ENCODE results near the gene USP48.
"Not testable (repeated sequence)": the region's sequence is repeated elsewhere in the genome, so short reads cannot be mapped to it uniquely, and the experiment has no call there.

The USP48 gene

DNA sequence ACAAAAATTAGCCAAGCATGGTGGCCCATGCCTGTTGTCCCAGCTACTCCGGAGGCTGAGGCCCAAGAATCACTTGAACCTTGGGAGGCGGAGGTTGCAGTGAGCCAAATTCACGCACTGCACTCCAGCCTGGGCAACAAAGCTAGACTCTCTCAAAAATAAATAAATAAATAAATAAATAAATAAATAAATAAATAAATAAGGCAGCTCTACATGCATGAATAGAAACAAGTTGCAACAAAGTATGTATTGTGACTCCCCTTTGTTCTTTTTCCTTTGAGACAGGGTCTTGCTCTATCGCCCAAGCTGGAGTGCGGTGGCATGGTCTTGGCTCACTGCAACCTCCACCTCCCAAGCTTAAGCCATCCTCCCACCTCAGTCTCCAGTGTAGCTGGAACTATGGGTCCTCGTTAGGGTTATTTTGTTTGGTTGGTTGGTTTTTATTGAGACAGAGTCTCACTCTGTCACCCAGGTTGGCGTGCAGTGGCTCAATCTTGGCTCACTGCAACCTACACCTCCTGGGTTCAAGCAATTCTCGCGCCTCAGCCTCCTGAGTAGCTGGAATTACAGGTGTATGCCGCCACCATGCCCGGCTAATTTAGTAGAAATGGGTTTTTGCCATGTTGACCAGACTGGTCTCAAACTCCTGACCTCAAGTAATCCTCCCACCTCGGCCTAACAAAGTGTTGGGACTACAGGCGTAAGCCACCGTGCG is 8.0 kb downstream of the USP48 start:
- peak; percentile 30 for DNase-seq (ENCODE audit: low spot score)

DNA sequence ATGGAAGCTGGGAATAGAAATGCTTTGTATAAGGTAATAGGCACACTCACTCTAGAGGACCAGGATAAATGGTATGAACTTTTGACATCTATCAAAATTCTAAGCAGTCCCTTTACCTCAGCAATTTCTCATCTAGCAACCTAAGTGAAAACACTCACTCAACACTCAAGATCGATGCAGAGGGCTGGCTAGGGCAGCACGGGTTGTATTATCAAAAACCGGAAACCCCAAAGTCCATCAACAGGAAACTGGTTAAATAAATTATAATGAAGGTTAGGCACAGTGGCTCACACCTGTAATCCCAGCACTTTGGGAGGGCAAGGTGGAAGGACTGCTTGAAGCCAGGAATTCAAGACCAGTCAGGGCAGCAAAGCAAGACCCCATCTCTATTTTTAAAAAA is 9.4 kb downstream of the USP48 start:
- no peak for DNase-seq (ENCODE audit: low spot score)

DNA sequence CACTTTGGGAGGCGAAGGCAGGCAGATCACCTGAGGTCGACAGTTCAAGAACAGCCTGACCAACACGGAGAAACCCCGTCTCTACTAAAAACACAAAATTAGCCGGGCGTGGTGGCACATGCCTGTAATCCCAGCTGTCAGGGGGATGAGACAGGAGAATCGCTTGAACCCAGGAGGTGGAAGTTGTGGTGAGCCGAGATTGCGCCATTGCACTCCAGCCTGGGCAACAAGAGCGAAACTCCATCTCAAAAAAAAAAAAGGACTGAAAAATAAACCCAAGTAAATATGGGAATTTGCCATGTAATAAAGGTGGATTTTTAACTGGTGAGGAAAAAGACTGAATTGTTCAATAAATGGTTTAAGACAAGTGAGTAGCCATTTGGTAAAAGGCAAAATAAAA is 11.3 kb downstream of the USP48 start:
- DNase-seq (ENCODE audit: low spot score), result not testable (repeated sequence)

DNA sequence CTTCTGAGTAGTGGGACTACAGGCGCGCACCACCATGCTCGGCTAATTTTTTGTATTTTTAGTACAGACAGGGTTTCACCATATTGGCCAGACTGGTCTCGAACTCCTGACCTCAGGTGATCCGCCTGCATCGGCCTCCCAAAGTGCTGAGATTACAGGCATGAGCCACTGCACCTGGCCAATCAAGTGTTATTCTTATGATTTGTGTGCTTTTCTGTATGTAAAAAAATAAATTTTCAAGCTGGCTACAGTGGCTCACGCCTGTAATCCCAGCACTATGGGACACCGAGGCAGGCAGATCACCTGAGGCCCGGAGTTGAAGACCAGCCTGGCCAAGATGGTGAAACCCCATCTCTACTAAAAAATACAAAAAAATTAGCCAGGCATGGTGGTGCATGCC is 12.3 kb downstream of the USP48 start:
- DNase-seq (ENCODE audit: low spot score), result not testable (repeated sequence)

DNA sequence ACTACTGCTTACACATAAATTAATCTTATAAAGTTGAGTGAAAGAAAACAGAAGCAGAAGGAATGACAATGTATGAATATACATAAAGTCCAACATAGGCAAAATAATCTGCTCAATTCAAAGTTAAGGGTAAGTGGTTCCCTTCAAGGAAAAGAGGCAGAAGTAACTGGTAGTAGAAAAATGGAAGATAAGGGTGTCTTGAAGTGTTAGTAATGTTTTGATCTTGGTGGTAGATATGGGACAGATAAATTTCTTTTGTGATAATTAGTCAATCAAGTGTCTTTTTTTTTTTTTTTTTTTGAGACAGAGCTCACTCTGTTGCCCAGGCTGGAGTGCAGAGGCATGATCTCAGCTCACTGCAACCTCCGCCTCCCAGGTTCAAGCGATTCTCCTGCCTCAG is 12.7 kb downstream of the USP48 start:
- no peak for DNase-seq (ENCODE audit: low spot score)

DNA sequence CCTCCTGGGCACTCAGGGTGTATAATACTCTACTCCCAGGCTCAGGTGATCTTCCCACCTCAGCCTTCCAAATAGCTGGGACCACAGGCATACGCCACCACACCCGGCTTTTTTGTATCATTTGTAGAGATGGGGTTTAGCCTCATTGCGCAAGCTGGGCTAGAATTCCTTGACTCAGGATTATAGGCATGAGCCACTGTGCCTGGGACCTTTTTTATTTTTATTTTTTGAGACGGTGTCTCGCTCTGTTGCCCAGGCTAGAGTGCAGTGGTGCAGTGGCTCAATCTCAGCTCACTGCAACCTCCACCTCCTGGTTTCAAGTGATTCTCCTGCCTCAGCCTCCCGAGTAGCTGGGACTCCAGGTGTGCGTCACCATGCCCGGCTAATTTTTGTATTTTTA is 15.8 kb downstream of the USP48 start:
- DNase-seq (ENCODE audit: low spot score), result not testable (repeated sequence)

DNA sequence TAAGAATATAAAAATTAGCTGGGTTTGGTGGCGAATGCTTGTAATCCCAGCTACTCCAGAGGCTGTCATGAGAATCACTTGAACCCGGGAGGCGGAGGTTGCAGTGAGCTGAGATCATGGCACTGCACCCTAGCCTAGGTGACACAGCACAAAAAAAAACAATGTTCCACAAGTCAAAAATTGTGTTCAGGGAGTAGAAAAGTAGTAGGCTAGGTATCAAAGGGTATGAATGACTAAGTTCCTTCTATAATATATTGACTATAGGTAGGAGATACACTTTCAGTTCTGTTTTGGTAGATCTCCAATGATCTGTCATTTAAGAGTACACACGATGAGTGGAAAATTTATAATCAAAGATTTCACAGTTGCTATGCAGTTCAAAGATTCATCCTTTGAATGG is 16.7 kb downstream of the USP48 start:
- no peak for DNase-seq (ENCODE audit: low spot score)

DNA sequence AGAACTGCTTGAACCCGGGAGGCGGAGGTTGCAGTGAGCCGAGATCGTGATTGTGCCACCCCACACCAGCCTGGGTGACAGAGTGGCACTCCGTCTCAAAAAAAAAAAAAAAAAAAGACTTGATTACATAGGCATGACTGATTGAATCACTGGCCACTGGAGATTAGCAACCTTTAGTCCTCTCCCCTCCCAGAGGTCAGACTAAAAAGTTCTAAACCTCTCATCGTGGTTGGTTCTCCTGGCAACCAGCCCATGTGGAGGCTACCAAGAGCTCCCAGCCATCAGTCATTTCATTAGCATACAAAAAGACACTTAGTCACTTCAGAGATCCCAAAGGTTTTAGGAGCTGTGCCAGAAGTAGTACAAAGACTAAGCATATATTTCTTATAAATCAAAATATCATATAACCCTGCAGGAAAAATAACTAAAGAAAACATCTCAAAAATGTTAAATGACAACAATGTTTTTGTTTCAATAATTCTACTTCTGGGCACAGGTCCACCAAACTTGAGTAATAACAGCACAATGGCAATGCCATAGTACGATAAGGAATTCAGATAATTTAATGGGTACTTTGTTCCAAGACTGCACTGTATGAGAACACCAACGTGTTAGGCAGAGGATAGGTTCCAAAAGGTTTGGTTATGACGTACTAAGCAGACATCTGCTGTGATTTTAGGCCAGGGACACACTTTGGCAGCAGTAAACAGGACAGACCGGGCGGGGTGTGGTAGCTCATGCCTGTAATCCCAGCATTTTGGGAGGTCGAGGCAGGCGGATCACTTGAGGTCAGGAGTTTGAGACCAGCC is 18.1 kb downstream of the USP48 start:
- peak; percentile 94 for DNase-seq (ENCODE audit: low spot score)

DNA sequence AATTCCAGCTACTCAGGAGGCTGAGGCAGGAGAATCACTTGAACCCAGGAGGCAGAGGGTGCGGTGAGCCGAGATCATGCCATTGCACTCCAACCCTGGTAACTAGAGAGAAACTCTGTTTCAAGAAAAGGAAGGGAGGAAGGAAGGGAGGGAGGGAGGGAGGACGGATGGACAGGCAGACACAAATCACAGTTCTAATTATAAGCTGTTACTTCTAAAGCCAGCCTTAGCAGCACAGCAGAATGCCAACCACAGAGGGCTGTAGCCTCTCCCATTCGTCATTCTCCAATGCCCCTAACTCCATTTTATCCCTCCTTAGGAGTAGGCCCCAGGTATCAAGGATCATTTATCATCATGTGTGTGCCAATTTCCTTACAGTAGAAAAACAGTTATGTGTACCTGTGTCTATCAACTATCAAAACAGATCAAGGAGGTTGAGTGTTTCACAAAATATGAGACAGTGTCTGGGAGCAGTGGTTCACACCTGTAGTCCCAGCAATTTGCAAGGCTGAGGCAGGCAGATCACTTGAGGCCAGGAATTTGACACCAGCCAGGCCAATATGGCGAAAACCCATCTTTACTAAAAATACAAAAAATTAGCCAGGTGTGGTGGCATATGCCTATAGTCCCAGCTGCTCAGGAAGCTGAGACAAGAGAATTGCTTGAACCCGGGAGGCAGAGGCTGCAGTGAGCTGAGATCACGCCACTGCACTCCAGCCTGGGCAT is 19.1 kb downstream of the USP48 start:
- DNase-seq (ENCODE audit: low spot score), result no peak

DNA sequence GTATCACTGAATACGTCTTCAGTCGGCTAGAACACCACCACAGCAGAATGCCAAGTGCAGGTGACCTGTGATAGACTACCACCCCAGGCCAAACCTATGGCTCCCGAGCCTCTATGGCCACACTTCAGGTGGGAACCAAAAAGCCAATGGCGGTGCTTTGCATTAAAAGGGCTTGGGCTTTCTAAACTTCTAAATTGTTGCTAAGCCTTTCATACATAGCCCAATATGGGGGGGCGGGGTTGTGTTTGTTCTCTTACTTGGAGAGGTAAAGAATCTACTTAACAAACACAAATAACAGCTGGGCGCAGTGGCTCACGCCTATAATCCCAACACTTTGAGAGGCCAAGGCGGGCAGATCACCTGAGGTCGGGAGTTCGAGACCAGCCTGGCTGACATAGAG is 19.7 kb downstream of the USP48 start:
- no peak for DNase-seq (ENCODE audit: low spot score)

DNA sequence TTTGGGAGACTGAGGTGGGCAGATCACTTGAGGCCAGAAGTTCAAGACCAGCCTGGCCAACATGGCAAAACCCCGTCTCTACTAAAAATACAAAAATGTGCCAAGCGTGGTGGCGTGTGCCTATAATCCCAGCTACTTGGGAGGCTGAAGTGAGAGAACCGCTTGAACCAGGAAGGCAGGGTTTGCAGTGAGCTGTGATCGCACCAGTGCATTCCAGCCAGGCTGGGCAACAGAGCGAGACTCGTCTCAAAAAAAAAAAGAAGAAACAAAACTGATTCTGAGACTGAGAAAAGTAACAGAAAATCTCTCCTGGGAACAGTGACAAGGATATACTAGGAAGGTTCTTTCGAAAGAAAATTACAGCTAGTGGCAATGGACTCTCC is 20.9 kb downstream of the USP48 start:
- DNase-seq (ENCODE audit: low spot score), result no peak

DNA sequence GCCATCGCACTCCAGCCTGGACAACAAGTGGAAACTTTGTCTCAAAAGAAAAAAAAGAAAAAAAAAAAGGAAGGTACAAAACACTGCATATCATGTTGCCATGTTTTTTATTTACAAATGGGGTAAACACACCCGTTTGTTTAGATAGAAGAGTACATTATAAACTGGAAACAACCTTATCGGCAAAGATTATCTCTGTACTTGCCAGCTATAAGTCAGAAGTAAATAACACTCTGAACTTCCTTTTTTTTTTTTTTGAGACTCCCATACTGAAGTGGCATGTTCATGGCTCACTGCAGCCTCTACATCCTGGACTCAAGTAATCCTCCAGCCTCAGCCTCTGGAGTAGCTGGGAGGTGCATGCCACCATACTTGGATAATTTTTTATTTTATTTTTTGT is 21.9 kb downstream of the USP48 start:
- no peak for DNase-seq (ENCODE audit: low spot score)

DNA sequence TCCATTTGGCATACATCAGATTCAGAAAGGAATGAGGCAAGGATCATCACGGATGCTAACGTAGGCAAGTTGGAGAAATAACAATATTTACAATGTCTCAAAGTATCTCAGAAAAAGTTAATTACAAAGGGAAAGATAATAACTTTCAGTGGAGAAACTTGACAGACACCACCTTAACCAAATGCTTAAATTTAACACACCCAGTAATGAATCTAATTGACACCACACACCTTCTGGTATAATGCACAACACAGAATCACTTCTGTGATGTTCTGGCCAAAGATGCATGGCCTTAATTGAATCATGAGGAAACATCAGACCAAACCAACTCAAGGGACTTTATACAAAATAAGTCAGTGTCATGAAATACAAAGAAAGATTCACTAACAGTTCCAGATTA is 23.1 kb downstream of the USP48 start:
- no peak for DNase-seq (ENCODE audit: low spot score)

DNA sequence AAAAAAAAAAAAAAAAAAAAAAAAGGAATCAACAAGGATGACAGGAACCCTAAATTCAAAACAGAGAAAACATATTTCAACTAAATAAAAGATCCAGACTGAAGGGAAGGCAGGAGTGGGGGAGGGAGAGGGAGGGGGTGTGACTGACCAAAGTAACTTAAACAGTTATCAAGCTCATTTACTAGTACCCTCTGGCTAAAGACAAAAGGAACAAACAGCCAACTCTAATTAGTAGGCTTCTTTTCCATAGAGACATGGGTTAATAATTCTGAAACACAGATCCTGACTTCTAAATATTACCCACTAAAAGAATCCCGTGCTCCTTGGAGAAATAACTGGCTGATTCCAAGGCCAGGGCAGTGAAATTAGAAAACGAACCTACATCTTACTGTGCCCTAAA is 23.8 kb downstream of the USP48 start:
- no peak for DNase-seq (ENCODE audit: low spot score)

DNA sequence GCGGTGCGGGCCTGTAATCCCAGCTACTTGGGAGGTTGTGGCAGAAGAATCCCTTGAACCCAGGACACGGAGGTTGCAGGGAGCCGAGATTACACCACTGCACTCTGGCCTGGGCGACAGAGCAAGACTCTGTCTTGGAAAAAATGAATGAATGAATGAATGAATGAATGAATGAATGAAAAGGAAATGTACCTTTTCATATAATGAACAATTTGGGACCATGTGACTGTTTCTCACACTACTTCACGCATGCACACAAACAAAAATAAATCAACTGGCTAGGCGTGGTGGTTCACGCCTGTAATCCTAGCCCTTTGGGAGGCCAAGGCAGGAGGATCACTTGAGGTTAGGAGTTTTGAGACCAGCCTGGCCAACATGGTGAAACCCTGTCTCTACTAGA is 24.3 kb downstream of the USP48 start:
- DNase-seq (ENCODE audit: low spot score), result no peak

DNA sequence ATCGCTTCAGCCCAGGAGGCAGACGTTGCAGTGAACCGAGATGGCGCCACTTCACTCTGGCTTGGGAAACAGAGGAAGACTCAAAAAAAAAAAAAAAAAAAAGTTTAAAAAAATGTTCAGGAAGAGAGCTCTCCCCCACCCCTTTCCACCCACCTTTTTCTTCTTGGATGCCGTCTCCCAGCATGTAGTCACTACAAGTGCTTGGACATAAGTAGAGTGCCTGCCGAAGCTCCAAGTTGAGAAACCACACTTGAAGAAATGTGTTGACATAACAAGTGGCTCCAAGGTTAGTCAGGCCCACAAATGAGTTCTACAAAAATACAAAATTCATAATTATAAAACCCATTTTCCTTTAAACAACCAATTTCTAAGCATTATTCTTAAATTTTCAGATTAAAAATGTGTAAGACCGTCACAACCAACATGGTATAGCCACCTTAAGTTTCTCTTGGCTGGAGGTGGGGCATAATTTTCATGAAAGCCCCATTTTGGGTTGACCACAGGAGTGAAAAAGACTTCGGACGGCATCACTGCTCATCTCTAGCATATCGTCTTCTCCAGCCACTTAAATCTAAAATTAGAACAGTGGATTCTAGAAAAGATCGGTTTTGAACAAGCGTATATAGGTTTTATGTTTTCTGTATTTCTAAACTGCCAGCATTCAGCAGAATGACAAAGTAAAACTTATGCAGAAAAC is 26.4 kb downstream of the USP48 start:
- DNase-seq (ENCODE audit: low spot score), result no peak

DNA sequence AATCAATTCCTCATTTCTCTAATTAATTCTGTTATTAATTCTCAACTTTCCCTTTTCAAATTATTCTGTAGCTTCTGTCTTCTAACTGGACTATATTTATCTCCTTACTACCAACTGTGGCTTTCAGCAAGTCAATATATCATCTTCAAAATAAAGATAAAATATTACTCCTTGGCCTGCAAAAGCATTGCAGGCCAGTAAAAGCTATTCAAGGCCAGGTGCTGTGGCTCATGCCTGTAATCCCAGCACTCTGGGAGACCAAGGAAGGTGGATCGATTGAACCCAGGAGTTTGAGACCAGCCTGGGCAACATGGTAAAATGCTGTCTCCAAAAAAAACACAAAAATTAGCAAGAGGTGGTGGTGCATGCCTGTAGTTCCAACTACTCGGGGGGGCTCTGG is 27.9 kb downstream of the USP48 start:
- DNase-seq (ENCODE audit: low spot score), result no peak

DNA sequence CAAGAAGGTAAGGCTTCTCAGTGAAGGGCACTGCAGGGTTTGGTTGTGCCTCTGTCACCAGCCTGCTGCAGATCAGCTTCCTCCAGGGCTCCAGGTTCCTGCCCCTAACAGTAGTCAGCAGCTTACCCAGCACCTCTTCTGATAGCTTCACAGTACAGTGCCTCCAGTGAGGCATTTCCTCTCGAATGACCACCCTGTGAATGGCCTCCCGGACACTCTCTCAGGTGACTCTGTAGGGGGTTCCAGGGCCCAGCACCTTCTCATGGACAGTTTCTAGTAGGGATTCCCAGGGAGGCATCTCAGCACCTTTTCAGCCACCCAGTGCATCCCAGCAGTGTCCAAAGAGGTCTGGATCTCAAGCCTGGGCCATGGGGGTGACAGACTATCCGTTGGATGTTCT is 28.4 kb downstream of the USP48 start:
- DNase-seq (ENCODE audit: low spot score), result peak; percentile 56

DNA sequence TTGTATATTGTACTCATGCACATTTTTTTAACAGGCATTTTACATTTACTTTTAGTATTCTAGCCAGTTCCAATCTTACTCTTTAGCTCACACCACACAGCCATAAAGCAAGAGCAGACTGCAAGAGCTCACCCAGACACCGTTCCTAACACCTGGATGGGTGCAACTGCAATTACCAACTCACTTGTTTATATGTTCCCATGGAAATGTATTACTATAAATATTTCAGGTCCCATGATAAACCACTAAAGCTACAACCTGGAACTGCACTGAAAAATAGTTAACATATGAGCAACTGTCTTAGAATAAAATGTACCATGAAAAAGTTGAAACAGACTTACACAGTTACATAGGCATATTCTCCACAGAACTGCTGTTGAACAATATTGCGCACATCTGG is 30.8 kb downstream of the USP48 start:
- no peak for DNase-seq (ENCODE audit: low spot score)

DNA sequence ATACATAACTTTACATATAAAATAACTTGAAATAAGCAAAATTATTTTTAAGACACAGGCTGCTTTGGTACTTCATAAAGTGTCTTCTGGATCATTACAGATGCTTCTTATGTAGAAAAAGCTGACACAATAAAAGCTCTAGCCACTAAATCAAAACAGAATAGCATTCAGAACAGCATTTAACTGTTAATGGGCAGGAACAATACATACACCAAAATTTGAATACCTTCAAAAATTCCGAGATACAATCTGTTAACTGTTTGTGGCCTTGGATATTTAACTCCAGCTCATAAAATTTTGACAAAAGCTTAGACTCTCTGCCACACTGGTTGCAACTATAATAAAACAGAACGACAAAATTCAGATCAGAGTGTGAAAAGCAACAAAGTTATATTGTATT is 31.7 kb downstream of the USP48 start:
- DNase-seq (ENCODE audit: low spot score), result no peak

DNA sequence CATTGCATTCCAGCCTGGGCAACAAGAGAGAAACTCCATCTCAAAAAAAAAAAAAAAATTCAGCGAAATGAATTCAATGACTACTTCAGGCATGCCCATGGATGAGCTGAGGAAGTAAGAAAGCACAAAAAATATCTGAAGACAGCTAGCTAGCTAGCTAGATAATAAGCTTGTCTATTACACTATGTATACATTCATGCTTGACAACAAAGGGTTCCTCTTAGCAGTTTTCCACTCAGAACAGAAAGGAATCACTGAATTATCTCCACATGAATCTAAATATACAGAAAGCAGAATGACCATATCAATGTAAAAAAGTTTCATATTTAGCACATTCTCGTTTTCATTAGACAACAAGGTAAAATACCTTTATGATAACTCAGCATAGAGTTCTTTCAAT is 32.1 kb downstream of the USP48 start:
- no peak for DNase-seq (ENCODE audit: low spot score)

DNA sequence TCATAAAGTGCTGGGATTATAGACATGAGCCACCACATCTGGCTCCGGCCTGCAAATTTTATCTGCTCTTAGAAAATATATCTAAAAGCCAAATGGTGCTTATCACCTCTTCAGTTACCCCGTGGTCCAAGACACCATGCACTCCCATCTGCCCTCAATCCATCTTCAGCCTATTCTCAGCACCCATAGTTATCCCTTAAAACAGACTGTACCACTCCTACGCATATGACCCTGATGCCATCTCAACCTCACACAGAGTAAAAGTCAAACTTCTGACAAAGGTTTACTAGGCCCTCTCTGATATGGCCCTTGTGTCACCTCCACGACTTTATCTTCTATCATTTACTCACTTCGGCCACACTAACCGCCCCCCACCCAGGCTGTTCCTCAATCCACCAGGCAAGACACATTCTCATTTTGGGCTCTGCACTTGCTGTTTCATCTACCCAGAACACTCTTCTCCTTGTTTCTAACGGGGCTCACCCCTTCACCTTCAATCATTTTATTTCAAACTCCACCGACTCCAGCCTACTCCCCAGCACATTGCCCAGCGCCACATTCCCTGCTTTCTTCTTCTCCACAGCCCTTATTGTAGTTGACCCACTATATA is 33.0 kb downstream of the USP48 start:
- no peak for DNase-seq (ENCODE audit: low spot score)

Data from kidney tubule cell (primary cell).